Measurements from ENCODE around the gene EMID1.

Gene EMID1

GRCh38 chr22:29291215-29291614, 85.5 kb downstream of the EMID1 start:
- Histone ChIP-seq H3K4me3 (ENCODE audit: low read depth in 1 of 2, low read length in 1 of 2) (no peak overlapping the region), H3K4me1 (ENCODE audit: control insufficient read depth in 1 of 2, insufficient read depth in 1 of 2, low read depth in 1 of 2, low read length in 1 of 2) (no peaks in the 10 kb centered on the region), H3K9me3 (no peaks in the 10 kb centered on the region), H3K36me3 (peaks cover 99% of the 10 kb centered on the region), H3K27ac (no peak overlapping the region), H3K27me3 (no peaks in the 10 kb centered on the region)
- no peak for TF ChIP-seq CTCF (IDR thresholded peaks at IDR 0.05)

GRCh38 chr22:29292379-29292778, 86.7 kb downstream of the EMID1 start:
- H3K36me3 ChIP-seq: peaks cover 100% of the 10 kb centered on the region
- no peak for TF ChIP-seq CTCF (IDR thresholded peaks at IDR 0.05)
- H3K4me3 ChIP-seq (ENCODE audit: low read depth in 1 of 2, low read length in 1 of 2): no peak overlapping the region
- H3K27ac ChIP-seq: no peak overlapping the region
- no peaks in the 10 kb centered on the region for H3K9me3 ChIP-seq
- H3K27me3 ChIP-seq: no peaks in the 10 kb centered on the region
- no peaks in the 10 kb centered on the region for H3K4me1 ChIP-seq (ENCODE audit: control insufficient read depth in 1 of 2, insufficient read depth in 1 of 2, low read depth in 1 of 2, low read length in 1 of 2)

GRCh38 chr22:29298641-29299040, 92.9 kb downstream of the EMID1 start:
- TF ChIP-seq CTCF (IDR thresholded peaks at IDR 0.05): no peak
- Histone ChIP-seq H3K27ac (no peak overlapping the region), H3K36me3 (peaks cover 87% of the 10 kb centered on the region), H3K9me3 (no peaks in the 10 kb centered on the region), H3K4me1 (ENCODE audit: control insufficient read depth in 1 of 2, insufficient read depth in 1 of 2, low read depth in 1 of 2, low read length in 1 of 2) (no peaks in the 10 kb centered on the region), H3K4me3 (ENCODE audit: low read depth in 1 of 2, low read length in 1 of 2) (no peak overlapping the region), H3K27me3 (no peaks in the 10 kb centered on the region)

GRCh38 chr22:29299136-29299900, 93.6 kb downstream of the EMID1 start:
- Histone ChIP-seq H3K4me1 (ENCODE audit: control insufficient read depth in 1 of 2, insufficient read depth in 1 of 2, low read depth in 1 of 2, low read length in 1 of 2) (no peaks in the 10 kb centered on the region), H3K4me3 (ENCODE audit: low read depth in 1 of 2, low read length in 1 of 2) (no peak overlapping the region), H3K27ac (no peak overlapping the region), H3K27me3 (peaks cover 5% of the 10 kb centered on the region), H3K36me3 (peaks cover 80% of the 10 kb centered on the region), H3K9me3 (no peaks in the 10 kb centered on the region)
- TF ChIP-seq CTCF (IDR thresholded peaks at IDR 0.05): no peak

GRCh38 chr22:29300467-29300806, 94.7 kb downstream of the EMID1 start:
- H3K4me3 ChIP-seq (ENCODE audit: low read depth in 1 of 2, low read length in 1 of 2): no peak overlapping the region
- peaks cover 69% of the 10 kb centered on the region for H3K36me3 ChIP-seq
- no peak for TF ChIP-seq CTCF (IDR thresholded peaks at IDR 0.05)

More at GRCh38 chr22:29300467-29300806, 94.7 kb downstream of the EMID1 start:
- no peaks in the 10 kb centered on the region for H3K4me1 ChIP-seq (ENCODE audit: control insufficient read depth in 1 of 2, insufficient read depth in 1 of 2, low read depth in 1 of 2, low read length in 1 of 2)
- H3K9me3 ChIP-seq: no peaks in the 10 kb centered on the region
- H3K27ac ChIP-seq: peak overlapping the region; percentile 2
- H3K27me3 ChIP-seq: peaks cover 16% of the 10 kb centered on the region
